ENCODE results near the gene BANF2.

Gene BANF2

DNA sequence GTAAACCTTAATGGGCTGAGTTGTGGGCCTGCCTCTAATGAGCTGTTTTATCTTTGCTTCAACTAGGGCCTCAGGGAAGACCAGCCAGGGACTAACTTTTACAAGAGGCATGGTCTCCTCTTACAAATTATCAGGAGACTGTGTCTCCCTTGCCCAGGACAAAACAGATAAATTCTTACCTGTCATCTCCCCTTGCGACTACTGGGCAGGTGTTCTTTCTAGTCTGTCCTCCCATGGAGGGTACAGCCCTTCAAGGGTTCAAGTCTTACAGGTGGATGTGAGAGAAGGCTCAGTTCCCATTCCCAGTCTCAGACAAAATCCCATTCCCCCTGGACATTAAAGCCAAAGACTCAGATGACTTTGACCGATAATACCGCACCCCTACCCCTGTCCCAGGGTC is 31.3 kb upstream of the BANF2 start:
- DNase-seq (ENCODE audit: low read depth, low spot score), result no peak
- Histone ChIP-seq H3K9me3 (ENCODE audit: low read depth, low read length) (no peaks in the 10 kb centered on the region), H3K27ac (no peak overlapping the region), H3K4me3 (no peak overlapping the region), H3K9ac (ENCODE audit: insufficient read length) (no peak overlapping the region), H3K36me3 (ENCODE audit: insufficient read depth, low read length) (no peaks in the 10 kb centered on the region)
- no peak for TF ChIP-seq EZH2 (IDR thresholded peaks at IDR 0.05)
- no peak for TF ChIP-seq POLR2AphosphoS5 (IDR thresholded peaks at IDR 0.05; ENCODE audit: borderline replicate concordance, low read depth, low read length)
- TF ChIP-seq FOXP2 (optimal IDR thresholded peaks at IDR 0.05; ENCODE audit: control extremely low read depth, extremely low read length, insufficient read depth), result no peak

DNA sequence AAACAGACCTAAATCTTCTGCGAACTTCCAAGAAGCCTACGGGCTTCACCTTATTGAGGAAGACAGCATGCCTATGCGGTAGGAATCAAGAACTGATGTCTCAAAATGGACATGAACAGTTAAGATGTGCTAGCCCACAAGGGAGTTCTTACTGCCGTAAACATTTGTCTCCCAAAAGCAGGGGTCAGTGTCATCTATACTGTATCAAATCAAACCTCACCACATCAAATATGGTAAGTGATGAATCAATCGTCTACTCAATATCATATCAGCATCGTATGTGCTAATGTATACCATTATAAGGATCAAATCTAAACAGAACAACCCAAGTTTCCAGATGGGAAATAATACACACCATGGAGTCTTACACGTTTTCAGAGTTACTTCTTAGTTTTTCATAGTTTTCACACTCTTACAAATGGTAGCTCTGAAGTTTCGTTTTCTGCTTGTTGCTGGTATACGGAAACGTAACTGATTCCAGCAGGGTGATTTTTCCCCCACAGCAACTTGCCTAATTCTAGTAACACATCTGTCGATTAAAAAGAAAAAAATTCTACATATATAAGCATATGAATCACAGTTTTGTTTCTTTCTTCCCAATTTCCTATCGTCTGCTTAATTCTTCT is 30.3 kb upstream of the BANF2 start:
- Histone ChIP-seq H3K36me3 (ENCODE audit: insufficient read depth, low read length) (no peaks in the 10 kb centered on the region), H3K9ac (ENCODE audit: insufficient read length) (no peak overlapping the region), H3K9me3 (ENCODE audit: low read depth, low read length) (no peaks in the 10 kb centered on the region), H3K27ac (no peak overlapping the region), H3K4me3 (no peak overlapping the region)
- no peak for DNase-seq (ENCODE audit: low read depth, low spot score)
- no peak for TF ChIP-seq EZH2 (IDR thresholded peaks at IDR 0.05)

DNA sequence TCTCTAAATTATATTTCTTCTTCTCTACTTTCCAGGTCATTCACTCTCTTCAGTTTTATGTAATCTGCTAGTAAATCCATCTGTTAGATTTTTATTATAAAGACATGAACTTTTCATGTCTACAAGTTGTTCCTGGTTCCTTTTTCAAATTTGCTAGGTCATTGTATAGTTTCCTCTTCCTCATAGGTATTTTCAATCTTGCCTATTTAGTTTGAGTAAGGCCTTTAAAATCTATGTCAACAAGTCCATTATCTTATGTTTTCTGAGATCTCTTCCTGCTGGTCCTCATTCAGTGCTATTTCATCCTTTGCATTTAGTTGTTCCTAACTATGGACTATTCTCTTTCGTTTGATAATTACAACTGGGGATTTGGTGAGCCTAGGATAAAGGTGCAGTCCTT is 28.8 kb upstream of the BANF2 start:
- Histone ChIP-seq H3K4me3 (no peak overlapping the region), H3K9ac (ENCODE audit: insufficient read length) (no peak overlapping the region), H3K27ac (no peak overlapping the region), H3K9me3 (ENCODE audit: low read depth, low read length) (no peaks in the 10 kb centered on the region), H3K36me3 (ENCODE audit: insufficient read depth, low read length) (no peaks in the 10 kb centered on the region)
- TF ChIP-seq EZH2 (IDR thresholded peaks at IDR 0.05), result no peak
- TF ChIP-seq FOXP2 (optimal IDR thresholded peaks at IDR 0.05; ENCODE audit: control extremely low read depth, extremely low read length, insufficient read depth), result no peak
- no peak for TF ChIP-seq POLR2AphosphoS5 (IDR thresholded peaks at IDR 0.05; ENCODE audit: borderline replicate concordance, low read depth, low read length)
- no peak for DNase-seq (ENCODE audit: low read depth, low spot score)

DNA sequence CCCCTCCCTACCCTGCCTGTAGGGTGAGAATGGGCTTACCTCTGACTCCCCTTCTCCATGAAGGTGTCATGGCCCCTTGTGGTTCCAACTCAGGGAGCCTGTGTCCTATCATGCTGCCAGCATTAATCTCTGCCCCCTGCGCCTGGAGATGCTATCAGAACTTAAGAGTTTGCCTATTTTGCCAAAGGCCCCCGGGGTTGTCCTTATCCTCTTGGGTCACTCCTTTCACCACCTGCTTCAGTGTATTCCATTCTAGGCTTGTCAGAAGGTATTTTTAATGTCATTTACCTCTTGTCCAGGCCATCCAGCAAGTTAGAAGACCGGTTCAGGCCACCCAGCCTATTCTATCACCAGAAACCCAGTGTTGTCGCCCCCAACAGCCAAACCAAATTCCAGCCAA is 28.2 kb upstream of the BANF2 start:
- no peak for DNase-seq (ENCODE audit: low read depth, low spot score)
- H3K4me3 ChIP-seq, result no peak overlapping the region
- H3K27ac ChIP-seq, result no peak overlapping the region
- no peaks in the 10 kb centered on the region for H3K9me3 ChIP-seq (ENCODE audit: low read depth, low read length)
- H3K9ac ChIP-seq (ENCODE audit: insufficient read length), result no peak overlapping the region
- TF ChIP-seq FOXP2 (optimal IDR thresholded peaks at IDR 0.05; ENCODE audit: control extremely low read depth, extremely low read length, insufficient read depth) (no peak), POLR2AphosphoS5 (IDR thresholded peaks at IDR 0.05; ENCODE audit: borderline replicate concordance, low read depth, low read length) (no peak), EZH2 (IDR thresholded peaks at IDR 0.05) (no peak)
- H3K36me3 ChIP-seq (ENCODE audit: insufficient read depth, low read length), result no peaks in the 10 kb centered on the region

DNA sequence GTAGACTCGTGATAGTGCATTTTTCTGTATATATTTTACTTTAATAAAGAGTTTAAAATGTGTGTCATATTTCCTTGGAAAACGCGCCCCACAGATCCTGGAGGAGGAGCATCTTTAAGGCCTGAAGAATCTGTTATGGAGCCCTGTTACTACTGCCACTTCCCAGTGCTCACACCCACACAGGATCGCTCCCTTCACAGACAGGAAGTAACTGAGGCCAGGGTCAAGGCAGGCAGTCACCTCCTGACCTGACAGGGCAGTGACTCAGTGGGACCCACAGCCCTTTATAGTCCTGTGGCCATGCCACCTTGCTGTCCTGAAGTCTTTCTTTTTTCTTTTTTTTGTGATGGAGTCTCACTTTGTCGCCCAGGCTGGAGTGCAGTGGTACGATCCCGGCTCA is 26.7 kb upstream of the BANF2 start:
- Histone ChIP-seq H3K4me3 (no peak overlapping the region), H3K36me3 (ENCODE audit: insufficient read depth, low read length) (no peaks in the 10 kb centered on the region; the same call in 1 of the 2 replicates), H3K9me3 (ENCODE audit: low read depth, low read length) (no peaks in the 10 kb centered on the region), H3K27ac (no peak overlapping the region), H3K9ac (ENCODE audit: insufficient read length) (no peak overlapping the region)
- no peak for DNase-seq (ENCODE audit: low read depth, low spot score)
- no peak for TF ChIP-seq FOXP2 (optimal IDR thresholded peaks at IDR 0.05; ENCODE audit: control extremely low read depth, extremely low read length, insufficient read depth)
- no peak for TF ChIP-seq POLR2AphosphoS5 (IDR thresholded peaks at IDR 0.05; ENCODE audit: borderline replicate concordance, low read depth, low read length)
- TF ChIP-seq EZH2 (IDR thresholded peaks at IDR 0.05), result no peak

DNA sequence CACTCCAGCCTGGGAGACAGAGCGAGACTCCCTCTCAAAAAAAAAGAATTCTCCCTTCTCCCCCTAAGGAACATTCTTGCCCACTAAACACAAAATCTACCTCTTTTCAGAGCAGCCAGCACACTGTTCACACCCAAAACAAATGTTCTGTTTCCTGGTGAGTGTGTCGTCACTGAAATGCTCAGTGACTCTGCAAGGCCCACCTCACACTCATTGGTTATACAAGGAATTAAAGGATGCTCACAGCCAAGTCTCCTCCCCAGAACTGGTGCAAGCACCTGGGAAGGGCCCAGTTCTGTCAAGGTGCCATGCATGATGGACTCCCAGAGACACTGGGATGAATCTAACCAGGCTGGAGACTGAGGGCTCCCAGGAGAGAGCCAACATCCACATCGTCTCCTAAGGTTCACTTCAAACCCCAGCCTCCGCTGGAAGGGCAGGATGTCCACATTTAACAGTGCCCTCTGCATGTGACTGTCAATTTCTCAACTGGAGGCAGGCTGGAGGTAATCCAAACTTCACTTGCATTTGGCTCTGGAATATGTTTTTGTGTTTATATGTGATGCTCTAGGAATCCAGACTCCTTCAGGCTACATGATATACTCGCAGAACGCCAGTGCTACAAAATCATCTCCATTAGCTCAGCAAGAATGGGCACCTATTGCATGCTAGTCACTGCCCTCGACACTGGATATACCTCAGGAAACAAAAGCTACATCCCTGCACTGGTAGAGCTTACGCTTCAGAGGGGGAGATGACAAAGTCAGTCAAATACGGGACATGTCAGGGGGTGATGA is 24.8 kb upstream of the BANF2 start:
- DNase-seq (ENCODE audit: low read depth, low spot score), result no peak
- no peak overlapping the region for H3K27ac ChIP-seq
- H3K36me3 ChIP-seq (ENCODE audit: insufficient read depth, low read length), result no peaks in the 10 kb centered on the region; the same call in 1 of the 2 replicates
- H3K9ac ChIP-seq (ENCODE audit: insufficient read length), result no peak overlapping the region
- TF ChIP-seq POLR2AphosphoS5 (IDR thresholded peaks at IDR 0.05; ENCODE audit: borderline replicate concordance, low read depth, low read length) (no peak), EZH2 (IDR thresholded peaks at IDR 0.05) (no peak), FOXP2 (optimal IDR thresholded peaks at IDR 0.05; ENCODE audit: control extremely low read depth, extremely low read length, insufficient read depth) (no peak)
- H3K4me3 ChIP-seq, result no peak overlapping the region
- H3K9me3 ChIP-seq (ENCODE audit: low read depth, low read length), result no peaks in the 10 kb centered on the region

DNA sequence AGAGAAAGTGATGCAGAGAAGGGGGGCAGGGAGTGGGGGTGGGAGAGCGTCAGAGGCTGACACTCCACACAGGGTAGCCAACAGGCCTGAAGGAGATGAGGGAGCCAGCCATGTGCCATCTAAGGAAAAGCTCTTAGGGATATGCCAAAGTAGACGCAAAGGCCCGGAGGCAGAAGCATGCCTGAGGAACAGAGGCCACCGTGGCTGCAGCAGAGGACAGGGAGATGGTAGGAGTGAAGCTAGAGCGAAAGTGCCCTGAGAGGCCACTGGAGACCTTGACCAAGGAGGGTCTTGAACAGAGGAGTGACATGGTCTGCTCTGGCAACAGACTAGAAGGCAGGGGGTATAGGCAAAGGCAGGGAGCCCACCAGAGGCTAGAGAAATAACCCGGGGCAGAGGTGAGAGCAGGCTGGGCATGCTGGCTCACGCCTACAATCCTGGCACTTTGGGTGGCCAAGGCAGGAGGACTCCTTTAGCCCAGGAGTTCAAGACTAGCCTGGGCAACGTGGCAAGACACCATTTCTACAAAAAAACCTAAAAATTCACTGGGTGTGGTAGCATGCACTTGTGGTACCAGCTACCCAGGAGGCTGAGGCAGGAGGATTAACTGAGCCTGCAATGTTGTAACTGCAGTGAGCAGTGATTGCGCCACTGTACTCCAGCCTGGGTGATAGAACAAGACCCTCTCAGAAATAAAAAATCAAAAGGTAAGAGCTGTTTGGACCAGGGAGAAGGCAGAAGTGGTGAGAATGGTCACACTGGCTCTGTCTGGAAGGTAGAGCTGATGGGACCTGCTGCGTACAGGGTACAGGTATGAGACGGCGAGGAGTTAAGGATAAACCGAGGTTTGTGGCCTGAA is 24.0 kb upstream of the BANF2 start:
- Histone ChIP-seq H3K9me3 (ENCODE audit: low read depth, low read length) (no peaks in the 10 kb centered on the region), H3K4me3 (no peak overlapping the region), H3K27ac (no peak overlapping the region), H3K36me3 (ENCODE audit: insufficient read depth, low read length) (no peaks in the 10 kb centered on the region; the same call in 1 of the 2 replicates), H3K9ac (ENCODE audit: insufficient read length) (no peak overlapping the region)
- no peak for DNase-seq (ENCODE audit: low read depth, low spot score)
- TF ChIP-seq EZH2 (IDR thresholded peaks at IDR 0.05), result no peak
- no peak for TF ChIP-seq FOXP2 (optimal IDR thresholded peaks at IDR 0.05; ENCODE audit: control extremely low read depth, extremely low read length, insufficient read depth)
- no peak for TF ChIP-seq POLR2AphosphoS5 (IDR thresholded peaks at IDR 0.05; ENCODE audit: borderline replicate concordance, low read depth, low read length)

DNA sequence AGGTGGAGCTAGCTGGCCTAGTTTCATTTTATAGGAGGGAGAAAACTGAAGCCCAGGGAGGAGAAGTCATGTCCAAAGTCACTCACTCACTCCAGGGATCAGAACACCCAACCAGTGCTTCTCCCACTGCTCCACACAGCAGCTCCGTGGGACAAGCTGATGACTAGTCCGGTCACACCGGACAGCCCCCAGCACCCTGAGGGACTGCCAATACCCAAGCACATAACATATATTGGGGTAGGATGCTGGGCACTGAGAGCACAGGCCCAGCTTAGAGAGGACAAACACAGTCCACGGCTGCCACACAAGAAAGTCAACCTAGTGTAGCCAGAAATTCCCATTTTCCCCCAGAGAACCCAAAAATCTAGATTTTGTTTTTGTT is 23.4 kb upstream of the BANF2 start:
- Histone ChIP-seq H3K9ac (ENCODE audit: insufficient read length) (no peak overlapping the region), H3K9me3 (ENCODE audit: low read depth, low read length) (no peaks in the 10 kb centered on the region), H3K27ac (no peak overlapping the region), H3K36me3 (ENCODE audit: insufficient read depth, low read length) (no peaks in the 10 kb centered on the region; the same call in 1 of the 2 replicates), H3K4me3 (no peak overlapping the region)
- no peak for DNase-seq (ENCODE audit: low read depth, low spot score)
- TF ChIP-seq EZH2 (IDR thresholded peaks at IDR 0.05) (no peak), FOXP2 (optimal IDR thresholded peaks at IDR 0.05; ENCODE audit: control extremely low read depth, extremely low read length, insufficient read depth) (no peak)
